Gastroesophageal sphincter (tissue), 3 donors: ENCODE data around the gene EVC2.

Experiments used
- CTCF ChIP-seq, 4 experiments: fragments of 200-600 bp in 2 of 4; fragments of 450-650 bp in 2 of 4; sonication (generic) in 1 of 4; IDR thresholded peaks; one replicate each; pipeline ENCODE4 v1.5.1; 2017 to 2019; ENCODE audit warnings: antibody characterized with exemption in 4 of 4, mild to moderate bottlenecking in 2 of 4, moderate library complexity in 2 of 4
- EP300 ChIP-seq: sonication (generic); formaldehyde crosslinking; IDR thresholded peaks from one replicate; pipeline ENCODE4 v1.6.1; 2017; ENCODE audit warnings: antibody characterized with exemption, mild to moderate bottlenecking
- POLR2A ChIP-seq, 2 donors: fragments of 450-650 bp; IDR thresholded peaks; one replicate each; pipeline ENCODE4 v1.6.1; 2017; ENCODE audit warnings: antibody characterized with exemption in 2 of 2, mild to moderate bottlenecking in 2 of 2, moderate library complexity in 1 of 2
- POLR2AphosphoS5 ChIP-seq: sonication (generic); formaldehyde crosslinking; IDR thresholded peaks from one replicate; pipeline ENCODE4 v1.6.1; 2017; ENCODE audit warnings: antibody characterized with exemption

GRCh38 chr4:5704276-5704675 lies 4.1 kb downstream of the EVC2 start:
- TF ChIP-seq CTCF (IDR thresholded peaks at IDR 0.05) (no peak), POLR2AphosphoS5 (no peak), POLR2A (IDR thresholded peaks at IDR 0.05) (no peak), EP300 (no peak)
